Measurements from ENCODE around the gene ELAVL3. TPM values are rescaled to one million over a fixed set of nuclear protein-coding genes. Genes with fewer than 3 reads are reported as not detected.

The ELAVL3 gene
- total RNA-seq, 1 experiment from 2014 or later: 1.2 TPM

DNA sequence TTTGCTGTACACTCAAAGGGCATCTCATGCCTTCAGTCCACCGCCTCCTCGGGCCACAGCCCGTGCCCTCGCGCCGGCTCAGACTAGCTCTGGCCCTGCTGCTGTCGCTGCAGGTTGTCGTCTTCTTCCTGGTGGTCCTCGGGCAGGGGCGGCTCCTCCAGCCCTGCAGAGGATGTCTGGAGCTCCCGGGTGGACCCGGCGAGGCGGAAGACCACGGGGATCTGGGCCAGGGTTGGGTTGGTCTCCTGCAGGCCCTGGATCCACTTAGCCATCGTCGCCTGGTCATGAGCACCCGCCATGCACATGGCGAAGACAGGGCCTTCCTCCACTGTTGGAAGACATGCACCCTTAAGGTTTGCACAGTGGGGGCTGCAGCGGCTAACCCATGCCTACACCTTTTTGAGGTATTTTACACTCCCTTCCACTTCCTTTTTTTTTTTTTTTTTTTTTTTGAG is 25.3 kb upstream of the ELAVL3 start:
- WGBS (ENCODE audit: extremely low coverage, insufficient read length, low lambda C conversion rate): no CpG with 5 or more reads among the region's 20 CpGs

More for the DNA sequence above, 25.3 kb upstream of the ELAVL3 start:
- Histone ChIP-seq H2AFZ (ENCODE audit: low read length) (no peak overlapping the region), H3K27ac (ENCODE audit: insufficient read length, low read depth, low read length) (no peak overlapping the region), H3K79me2 (ENCODE audit: insufficient read depth, low read length) (no peaks in the 10 kb centered on the region), H3K79me1 (ENCODE audit: insufficient read depth, low read depth, low read length, poor library complexity, severe bottlenecking) (no peaks in the 10 kb centered on the region), H4K20me1 (ENCODE audit: control insufficient read depth, insufficient read depth, insufficient read length) (no peaks in the 10 kb centered on the region), H3K4me1 (ENCODE audit: insufficient read depth, low read length) (no peaks in the 10 kb centered on the region), H3K4me2 (ENCODE audit: insufficient read depth, insufficient read length, low read length) (peak overlapping the region; percentile 63), H3K23ac (ENCODE audit: insufficient read length, low read depth, low read length) (no peak overlapping the region), H2AK5ac (ENCODE audit: insufficient read length, low read length) (no peak overlapping the region), H4K91ac (ENCODE audit: insufficient read length, low read depth, low read length) (no peak overlapping the region), H4K5ac (ENCODE audit: insufficient read length, low read depth, low read length) (no peak overlapping the region), H2BK120ac (ENCODE audit: low read depth, low read length, poor library complexity, severe bottlenecking) (no peak overlapping the region), H3T11ph (ENCODE audit: low read length) (no peak overlapping the region), H3K18ac (ENCODE audit: insufficient read length, low read depth, low read length) (peak overlapping the region; percentile 68), H3K23me2 (ENCODE audit: insufficient read length, low read depth, low read length, poor library complexity, severe bottlenecking) (peaks cover 5% of the 10 kb centered on the region), H2BK12ac (ENCODE audit: insufficient read length, low read depth, low read length) (no peak overlapping the region), H3K27me3 (ENCODE audit: insufficient read depth, low read length) (no peaks in the 10 kb centered on the region), H3K9me3 (ENCODE audit: control insufficient read depth, low read depth, low read length) (no peaks in the 10 kb centered on the region), H2BK20ac (ENCODE audit: low read depth, low read length, poor library complexity, severe bottlenecking) (no peak overlapping the region), H2BK15ac (ENCODE audit: low read depth, low read length) (no peak overlapping the region; the same call in 1 of the 2 replicates), H4K8ac (replicated peaks; ENCODE audit: insufficient read length, low read depth, low read length) (no peak overlapping the region), H3K14ac (ENCODE audit: insufficient read depth, low read length) (peak overlapping the region; percentile 88; the same call in 1 of the 2 replicates), H3K4ac (ENCODE audit: low read depth, low read length) (no peak overlapping the region), H3K9ac (ENCODE audit: extremely low read depth, insufficient read length, low read length) (peak overlapping the region; percentile 71), H3K56ac (ENCODE audit: insufficient read length, low read depth, low read length) (no peak overlapping the region), H2BK5ac (ENCODE audit: insufficient read length, low read length) (no peak overlapping the region)
- Mint-ChIP-seq H3K4me1 (peaks cover 10 to 13% of the 10 kb centered on the region in 2 experiments), H3K4me3 (peak overlapping the region; percentile 81 to 90), H3K9me3 (no peaks in the 10 kb centered on the region), H3K36me3 (ENCODE audit: insufficient read depth in 1 of 3, low read depth in 3 of 3) (peaks cover 0 to 9% (median 3%) of the 10 kb centered on the region in 3 experiments; a peak in 4 of 7 replicates), H3K27me3 (ENCODE audit: low read depth) (no peaks in the 10 kb centered on the region), H3K27ac (peak overlapping the region in 2 of 3 experiments; percentile 81 to 96; a peak in 4 of 7 replicates)
- no peak for DNase-seq
- TF ChIP-seq, protein P1, sequence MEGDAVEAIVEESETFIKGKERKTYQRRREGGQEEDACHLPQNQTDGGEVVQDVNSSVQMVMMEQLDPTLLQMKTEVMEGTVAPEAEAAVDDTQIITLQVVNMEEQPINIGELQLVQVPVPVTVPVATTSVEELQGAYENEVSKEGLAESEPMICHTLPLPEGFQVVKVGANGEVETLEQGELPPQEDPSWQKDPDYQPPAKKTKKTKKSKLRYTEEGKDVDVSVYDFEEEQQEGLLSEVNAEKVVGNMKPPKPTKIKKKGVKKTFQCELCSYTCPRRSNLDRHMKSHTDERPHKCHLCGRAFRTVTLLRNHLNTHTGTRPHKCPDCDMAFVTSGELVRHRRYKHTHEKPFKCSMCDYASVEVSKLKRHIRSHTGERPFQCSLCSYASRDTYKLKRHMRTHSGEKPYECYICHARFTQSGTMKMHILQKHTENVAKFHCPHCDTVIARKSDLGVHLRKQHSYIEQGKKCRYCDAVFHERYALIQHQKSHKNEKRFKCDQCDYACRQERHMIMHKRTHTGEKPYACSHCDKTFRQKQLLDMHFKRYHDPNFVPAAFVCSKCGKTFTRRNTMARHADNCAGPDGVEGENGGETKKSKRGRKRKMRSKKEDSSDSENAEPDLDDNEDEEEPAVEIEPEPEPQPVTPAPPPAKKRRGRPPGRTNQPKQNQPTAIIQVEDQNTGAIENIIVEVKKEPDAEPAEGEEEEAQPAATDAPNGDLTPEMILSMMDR (conservative IDR thresholded peaks at IDR 0.05): no peak
